K562 (cell line): ENCODE data around the gene MCAM.

Source experiments
- SP1 ChIP-seq: sonication (generic); formaldehyde crosslinking; IDR thresholded peaks from 2 replicates; pipeline ENCODE4 v1.8.1; 2022; ENCODE audit warnings: mild to moderate bottlenecking, missing genetic modification reagents
- ZNF766 ChIP-seq: fragments of 200-800 bp; sonication (Bioruptor generic); conservative IDR thresholded peaks from 2 replicates; pipeline ENCODE4 v1.6.1; 2016; ENCODE audit warnings: missing genetic modification characterization, missing compliant biosample characterization
- TF ChIP-seq, protein P1 (sequence below), 2 experiments: fragments of 450-650 bp in 1 of 2; sonication (generic) in 1 of 2; formaldehyde crosslinking in 1 of 2; IDR thresholded peaks in 1 of 2; conservative IDR thresholded peaks in 1 of 2; 2 replicates each; pipeline versions ENCODE4 v1.6.1 to v1.8.1; 2016 to 2023; ENCODE audit warnings: mild to moderate bottlenecking in 2 of 2, moderate library complexity in 2 of 2, inconsistent platforms in 1 of 2, missing genetic modification reagents in 1 of 2

- TF ChIP-seq ZNF766 (no peak), SP1 (peak; percentile 74)
- TF ChIP-seq, protein P1, sequence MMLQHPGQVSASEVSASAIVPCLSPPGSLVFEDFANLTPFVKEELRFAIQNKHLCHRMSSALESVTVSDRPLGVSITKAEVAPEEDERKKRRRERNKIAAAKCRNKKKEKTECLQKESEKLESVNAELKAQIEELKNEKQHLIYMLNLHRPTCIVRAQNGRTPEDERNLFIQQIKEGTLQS (IDR thresholded peaks at IDR 0.05) = peak; percentile 54; the same call in 1 of the 2 replicates
- TF ChIP-seq, protein P1 (CRISPR knock-in tag; conservative IDR thresholded peaks at IDR 0.05) = no peak
These were observed 1.6 kb upstream of the MCAM start for GRCh38 chr11:119318240-119319135.
